Measurements from ENCODE around the gene ZKSCAN1.
"Not testable (repeated sequence)": the region's sequence is repeated elsewhere in the genome, so short reads cannot be mapped to it uniquely, and the experiment has no call there.

Gene ZKSCAN1

DNA sequence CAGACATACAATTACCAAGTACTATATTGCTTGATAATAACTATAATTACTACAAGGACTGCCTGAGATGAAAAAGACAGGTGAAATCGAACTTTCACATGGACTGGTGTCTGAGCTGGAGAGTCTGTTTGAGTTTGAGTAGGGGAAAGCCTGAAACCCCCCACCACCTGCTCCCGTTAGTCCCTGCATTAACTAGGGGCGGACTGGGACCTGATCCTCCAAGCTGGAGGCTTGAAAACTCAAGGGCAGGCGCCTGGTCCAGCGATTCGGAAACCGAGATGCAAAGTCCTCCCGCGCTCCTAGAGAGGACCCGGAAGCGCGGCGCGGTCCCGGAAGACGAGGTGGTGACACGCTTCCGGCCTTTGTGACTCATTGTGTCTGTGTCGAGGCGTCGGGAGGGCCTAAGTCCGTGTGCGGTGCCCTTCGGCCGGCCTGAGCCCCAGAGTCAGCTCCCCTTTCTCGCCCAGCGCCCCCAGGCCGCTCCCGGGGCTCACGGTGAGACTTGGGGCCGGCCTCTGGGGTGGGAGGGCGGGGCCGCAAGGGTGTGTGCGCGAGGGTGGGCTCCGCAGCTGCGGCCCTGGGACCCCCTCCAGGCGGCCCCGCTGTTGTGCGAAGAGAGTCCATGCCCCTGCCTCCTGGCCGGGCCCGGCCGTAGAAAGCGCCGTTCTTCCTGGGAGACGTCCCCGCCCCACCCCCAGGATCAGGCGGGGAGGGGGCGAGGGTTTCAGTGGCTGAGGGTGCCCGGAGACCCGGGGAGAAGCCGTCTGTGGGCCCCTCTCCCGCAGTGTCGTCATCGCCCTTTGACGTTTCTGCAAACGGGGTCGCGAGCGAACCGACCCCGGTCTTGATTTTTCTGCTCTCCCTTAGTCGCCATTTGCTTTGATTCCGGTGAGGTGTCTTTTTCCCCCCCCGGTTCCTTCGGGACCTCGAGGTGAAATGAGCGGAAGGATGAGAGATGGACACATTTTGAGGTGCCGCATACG is at the start of gene ZKSCAN1:
Gene ZKSCAN1 (plus strand): TSS at position 365 of the 983 bp plus-strand sequence. CDS start 7,911 bp downstream, outside the sequence.
- DNase-seq (ENCODE audit: low read depth) = peak; percentile 70

DNA sequence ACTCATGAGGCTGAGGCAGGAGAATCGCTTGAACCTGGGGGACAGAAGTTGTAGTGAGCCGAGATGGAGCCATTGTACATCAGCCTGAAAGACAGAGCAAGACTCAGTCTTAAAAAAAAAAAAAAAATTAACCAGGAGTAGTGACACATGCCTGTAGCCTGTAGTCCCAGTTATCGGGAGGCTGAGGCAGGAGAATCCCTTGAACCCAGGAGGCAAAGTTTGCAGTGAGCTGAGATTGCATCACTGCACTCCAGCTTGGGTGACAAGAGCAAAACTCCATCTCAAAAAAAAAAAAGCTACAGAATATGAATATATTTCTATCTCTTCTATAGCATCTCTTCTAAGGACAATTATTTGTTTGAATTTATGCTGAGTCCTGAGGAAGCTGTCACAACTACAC is 46.1 kb upstream of the ZKSCAN1 start:
- no peak for DNase-seq (ENCODE audit: low read depth)

DNA sequence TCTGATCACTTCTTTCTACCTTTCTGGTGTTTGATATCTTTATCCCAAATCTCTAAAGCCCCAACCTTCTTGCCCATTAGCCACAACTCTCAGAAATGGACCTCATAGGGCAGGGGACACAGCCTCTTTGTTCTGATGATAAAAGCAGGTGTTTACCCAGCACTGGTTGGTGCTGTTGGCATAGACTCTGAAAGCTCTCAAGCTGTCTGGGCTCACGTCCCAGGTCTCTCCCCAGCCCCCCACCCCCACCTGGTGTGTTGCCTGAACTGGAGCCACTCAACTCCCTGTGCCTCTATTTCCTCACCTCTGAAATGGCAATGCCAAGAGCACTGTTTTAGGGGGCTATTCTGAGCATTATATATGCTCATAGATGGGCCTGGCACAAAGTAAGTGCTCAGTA is 45.6 kb upstream of the ZKSCAN1 start:
- DNase-seq (ENCODE audit: low read depth) = not testable (repeated sequence)

DNA sequence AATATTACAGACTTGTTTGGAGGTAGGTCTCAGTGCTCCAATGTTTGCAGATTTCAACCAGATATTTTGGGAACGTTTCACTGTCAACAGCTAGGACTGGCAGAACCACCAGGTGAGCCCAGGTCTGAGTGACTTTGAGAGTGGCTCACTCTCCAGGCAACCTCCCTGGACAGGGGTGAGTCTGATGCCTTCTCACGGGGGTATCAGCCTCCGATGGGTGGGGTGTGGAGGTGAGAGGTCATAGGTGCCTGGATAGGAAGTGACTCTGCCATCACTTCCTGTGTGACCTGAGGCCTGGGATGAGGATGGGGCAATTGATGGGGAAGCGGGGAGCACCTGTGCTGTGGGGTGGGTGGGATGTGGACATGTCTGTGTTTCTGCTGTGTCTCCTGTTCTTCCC is 44.2 kb upstream of the ZKSCAN1 start:
- no peak for DNase-seq (ENCODE audit: low read depth)

DNA sequence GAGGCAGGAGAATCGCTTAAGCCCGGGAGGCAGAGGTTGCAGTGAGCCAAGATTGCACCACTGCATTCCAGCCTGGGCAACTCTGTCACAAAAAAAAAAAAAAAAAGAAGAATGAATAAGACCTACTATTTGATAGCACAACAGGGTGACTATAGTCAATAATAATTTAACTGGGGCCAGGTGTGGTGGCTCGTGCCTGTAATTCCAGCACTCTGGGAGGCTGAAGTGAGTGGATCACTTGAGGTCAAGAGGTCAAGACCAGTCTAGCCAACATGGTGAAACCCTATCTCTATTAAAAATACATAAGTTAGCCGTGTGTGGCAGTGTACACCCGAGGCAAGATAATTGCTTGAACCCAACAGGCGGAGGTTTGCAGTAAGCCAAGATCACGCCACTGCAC is 41.6 kb upstream of the ZKSCAN1 start:
- not testable (repeated sequence) for DNase-seq (ENCODE audit: low read depth)

DNA sequence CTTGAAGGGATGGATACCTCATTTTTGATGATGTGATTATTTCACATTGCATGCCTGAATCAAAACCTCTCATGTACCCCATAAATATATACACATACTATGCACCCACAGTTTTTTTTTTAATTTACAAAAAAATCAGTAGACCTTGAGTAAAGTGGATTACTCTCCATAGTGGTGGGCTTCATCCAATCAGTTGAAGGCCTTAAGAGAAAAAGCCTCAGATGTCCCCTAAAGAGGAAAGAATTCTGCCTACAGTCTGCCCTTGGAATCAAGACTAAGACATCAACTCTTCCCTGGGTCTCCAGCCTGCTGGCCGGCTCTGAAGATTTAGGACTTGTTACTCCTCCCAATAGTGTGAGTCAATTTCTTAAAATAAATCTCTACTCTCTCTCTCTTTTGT is 40.7 kb upstream of the ZKSCAN1 start:
- DNase-seq (ENCODE audit: low read depth) = no peak

DNA sequence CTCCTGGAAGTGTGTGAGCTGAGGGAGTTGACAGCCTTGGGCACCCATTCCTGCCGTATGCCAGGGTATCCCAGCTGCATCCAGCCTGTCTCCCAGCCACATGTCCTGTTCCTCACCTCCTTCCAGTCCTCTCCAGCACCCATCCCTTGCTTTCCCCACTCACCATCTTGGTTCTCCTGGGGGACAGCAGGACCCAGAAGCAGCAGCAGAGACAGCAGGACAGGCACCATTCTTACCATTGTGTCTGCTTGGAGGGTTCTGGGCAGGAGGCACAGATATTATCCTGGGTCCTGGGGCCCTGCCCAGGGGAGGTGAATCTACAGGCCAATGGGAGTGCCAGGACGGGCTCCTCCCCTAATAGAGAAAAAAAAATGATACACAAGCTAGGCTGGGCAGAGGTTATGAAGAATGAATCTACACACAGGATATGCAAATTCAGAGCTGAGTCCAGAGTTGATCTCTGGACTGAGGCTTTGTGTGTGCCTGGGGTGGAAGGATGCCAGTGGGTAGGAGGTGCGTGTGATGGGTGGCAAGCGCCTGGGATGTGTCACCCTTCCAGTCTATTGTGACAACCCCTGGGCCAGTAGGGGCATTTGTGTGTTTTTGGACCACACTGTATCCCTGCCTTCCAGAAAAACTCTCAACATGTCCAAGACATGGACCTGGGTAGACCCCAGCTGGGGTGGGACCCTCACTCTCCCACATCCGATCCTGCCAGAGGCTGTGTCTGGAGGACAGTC is 39.4 kb upstream of the ZKSCAN1 start, which contains the start of gene AZGP1:
Gene AZGP1 (minus strand): TSS at position 250 of the 740 bp plus-strand sequence. CDS start 11 bp downstream, at position 239.
- no peak for DNase-seq (ENCODE audit: low read depth)

DNA sequence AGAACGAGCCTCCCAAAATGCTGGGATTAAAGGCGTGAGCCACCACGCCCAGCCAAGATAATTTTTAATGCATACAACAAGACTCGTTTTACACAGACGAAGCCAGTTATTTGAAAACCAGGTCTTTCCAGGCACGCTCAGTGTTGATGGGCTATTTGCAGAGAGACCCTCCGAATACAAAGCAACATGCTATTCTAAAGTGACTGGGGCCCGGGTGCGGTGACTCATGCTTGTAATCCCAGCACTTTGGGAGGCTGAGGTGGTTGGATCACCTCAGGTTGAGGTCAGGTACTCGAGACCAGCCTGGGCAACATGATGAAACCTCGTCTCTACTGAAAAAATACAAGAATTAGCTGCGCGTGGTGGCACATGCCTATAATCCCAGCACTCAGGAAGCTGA is 38.8 kb upstream of the ZKSCAN1 start:
- DNase-seq (ENCODE audit: low read depth) = no peak

DNA sequence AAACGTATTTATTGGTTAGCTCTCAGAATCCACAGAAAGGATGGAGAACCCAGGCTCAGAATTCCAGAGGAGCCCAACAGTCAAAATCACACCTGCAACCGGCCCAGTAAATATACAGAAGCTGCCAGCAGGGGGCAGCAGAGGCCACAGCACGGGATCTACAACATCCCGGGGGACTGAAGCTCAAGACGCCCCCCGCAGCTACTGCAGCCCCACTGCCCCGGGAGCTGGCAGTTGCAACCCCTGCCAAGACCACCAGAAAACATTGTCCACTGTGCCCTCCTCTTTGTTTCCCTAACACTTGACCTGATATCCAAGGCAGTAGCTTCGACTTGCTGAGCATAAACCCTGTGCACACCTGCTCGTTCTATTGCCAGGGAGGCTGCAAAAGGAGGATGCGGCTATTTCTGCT is 35.6 kb upstream of the ZKSCAN1 start:
- DNase-seq (ENCODE audit: low read depth) = peak; percentile 40

DNA sequence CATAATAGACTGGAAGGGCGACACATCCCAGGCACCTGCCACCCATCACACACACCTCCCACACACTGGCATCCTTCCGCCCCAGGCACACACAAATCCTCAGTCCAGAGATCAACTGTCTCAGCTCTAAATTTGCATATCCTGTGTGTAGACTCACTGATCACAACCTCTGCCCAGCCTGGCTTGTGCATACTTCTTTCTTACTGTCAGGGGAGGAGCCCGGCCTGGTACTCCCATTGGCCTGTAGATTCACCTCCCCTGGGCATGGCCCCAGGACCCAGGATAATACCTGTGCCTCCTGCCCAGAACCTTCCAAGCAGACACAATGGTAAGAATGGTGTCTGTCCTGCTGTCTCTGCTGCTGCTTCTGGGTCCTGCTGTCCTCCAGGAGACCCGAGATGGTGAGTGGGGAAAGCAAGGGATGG is 34.9 kb upstream of the ZKSCAN1 start:
- not testable (repeated sequence) for DNase-seq (ENCODE audit: low read depth)

DNA sequence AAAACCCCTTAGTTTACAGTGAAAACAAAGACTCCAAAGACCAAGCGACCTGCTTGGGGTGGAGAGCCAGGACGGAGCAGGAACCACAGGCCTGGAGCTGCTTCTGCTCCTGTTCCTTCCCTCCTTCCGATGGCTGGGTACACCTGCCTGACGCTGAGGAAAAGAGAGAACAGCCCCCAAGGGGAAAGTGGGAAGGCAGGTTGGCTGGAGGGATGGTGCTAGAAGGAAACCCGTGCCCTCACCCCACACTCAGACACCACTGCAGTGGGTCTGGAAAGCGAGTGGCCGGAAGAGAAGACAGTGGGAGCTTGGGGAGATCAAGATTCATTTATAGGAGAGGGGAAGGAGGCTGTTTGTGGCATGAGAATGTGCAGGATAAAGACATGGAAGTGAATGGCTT is 34.3 kb upstream of the ZKSCAN1 start:
- not testable (repeated sequence) for DNase-seq (ENCODE audit: low read depth)

DNA sequence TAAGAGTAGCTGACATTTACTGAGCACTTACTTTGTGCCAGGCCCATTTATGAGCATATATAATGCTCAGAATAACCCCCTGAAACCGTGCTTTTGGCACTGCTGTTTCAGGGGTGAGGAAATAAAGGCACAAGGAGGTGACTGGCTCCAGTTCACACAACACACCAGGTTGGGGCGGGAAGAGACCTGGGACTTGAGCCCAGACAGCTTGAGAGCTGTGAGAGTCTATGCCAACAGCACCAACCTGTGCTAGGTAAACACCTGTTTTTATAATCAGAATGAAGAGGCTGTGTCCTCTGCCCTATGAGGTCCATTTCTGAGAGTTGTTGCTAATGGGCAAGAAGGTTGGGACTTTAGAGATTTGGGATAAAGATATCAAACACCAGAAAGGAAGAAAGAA is 30.8 kb upstream of the ZKSCAN1 start:
- DNase-seq (ENCODE audit: low read depth) = no peak

DNA sequence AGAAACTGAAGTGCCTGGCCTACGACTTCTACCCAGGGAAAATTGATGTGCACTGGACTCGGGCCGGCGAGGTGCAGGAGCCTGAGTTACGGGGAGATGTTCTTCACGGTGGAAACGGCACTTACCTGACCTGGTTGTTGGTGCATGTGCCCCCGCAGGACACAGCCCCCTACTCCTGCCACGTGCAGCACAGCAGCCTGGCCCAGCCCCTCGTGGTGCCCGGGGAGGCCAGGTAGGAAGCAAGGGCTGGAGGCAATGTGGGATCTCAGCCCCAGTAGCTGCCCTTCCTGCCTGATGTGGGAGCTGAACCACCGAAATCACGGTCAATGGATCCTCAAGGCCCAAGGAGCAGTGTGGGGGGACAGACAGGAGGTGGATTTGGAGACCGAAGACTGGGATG is 28.1 kb upstream of the ZKSCAN1 start:
- not testable (repeated sequence) for DNase-seq (ENCODE audit: low read depth)

DNA sequence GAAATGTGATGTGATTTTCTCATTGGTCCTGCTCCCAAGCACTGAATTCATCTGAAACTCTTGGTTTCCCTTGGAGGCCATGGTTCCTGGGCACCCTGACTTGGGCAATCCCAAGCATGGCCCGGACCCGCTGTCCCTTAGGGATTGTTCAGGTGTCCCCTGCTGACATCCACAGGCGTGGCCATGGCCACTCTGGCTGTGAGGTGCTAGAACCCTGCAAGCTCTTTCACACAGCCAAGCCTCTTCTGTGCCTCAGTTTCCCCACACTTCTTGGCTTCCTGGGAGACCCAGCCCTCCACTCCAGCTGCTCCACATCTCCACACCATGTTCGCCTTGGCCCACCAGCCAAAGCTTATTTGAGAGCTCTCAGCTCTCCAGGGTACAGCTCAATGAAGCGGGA is 27.6 kb upstream of the ZKSCAN1 start:
- no peak for DNase-seq (ENCODE audit: low read depth)

DNA sequence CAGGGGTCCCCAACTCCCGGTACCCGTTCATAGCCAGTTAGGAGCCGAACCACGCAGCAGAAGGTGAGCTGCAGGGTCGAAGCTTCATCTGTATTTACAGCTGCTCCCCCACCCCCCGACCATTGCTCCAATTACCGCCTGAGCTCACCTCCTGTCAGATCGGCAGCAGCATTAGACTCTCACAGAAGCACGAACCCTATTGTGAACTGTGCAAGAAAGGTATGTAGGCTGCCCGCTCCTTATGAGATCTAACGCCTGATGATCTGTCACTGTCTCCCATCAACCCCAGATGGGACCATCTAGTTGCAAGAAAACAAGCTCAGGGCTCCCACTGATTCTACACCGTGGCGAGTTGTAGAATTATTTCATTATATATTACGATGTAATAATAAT is 24.9 kb upstream of the ZKSCAN1 start:
- no peak for DNase-seq (ENCODE audit: low read depth)

DNA sequence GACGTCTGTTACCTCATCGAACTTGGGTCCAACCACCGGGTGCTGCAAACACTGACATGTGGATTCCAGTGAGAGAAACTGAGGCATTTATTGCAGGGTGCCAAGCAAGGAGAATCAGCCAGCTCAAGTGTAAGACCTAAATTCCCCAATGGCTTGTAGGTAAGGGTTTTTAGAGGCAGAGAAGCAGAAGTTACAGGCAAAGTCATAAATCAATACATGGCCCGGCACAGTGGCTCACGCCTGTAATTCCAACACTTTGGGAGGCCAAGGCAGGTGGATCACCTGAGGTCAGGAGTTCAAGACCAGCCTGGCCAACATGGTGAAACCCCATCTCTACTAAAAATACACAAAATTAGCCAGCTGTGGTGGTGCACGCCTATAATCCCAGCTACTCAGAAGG is 23.9 kb upstream of the ZKSCAN1 start:
- not testable (repeated sequence) for DNase-seq (ENCODE audit: low read depth)

DNA sequence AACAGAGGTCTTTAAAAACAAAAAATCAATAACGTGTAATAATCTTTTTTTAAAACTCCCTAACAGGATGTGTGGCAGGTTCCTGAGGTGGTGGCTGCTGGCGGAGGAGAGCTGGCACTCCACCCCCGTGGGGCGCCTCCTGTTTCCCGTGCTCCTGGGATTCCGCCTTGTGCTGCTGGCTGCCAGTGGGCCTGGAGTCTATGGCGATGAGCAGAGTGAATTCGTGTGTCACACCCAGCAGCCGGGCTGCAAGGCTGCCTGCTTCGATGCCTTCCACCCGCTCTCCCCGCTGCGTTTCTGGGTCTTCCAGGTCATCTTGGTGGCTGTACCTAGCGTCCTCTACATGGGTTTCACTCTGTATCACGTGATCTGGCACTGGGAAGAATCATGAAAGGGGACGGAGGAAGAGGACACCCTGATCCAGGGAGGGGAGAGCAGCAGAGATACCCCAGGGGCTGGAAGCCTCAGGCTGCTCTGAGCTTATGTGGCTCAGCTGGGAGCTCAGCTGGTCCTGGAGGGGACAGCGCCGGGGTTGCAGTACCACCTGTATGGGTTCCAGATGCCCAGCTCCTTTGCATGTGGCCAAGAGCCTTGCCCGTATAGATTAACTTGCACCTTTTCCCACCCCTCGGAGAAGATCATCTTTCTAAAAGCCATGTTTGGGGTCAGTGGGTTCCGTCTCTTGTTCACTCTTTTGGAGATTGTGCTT is 22.9 kb upstream of the ZKSCAN1 start:
- no peak for DNase-seq (ENCODE audit: low read depth)

DNA sequence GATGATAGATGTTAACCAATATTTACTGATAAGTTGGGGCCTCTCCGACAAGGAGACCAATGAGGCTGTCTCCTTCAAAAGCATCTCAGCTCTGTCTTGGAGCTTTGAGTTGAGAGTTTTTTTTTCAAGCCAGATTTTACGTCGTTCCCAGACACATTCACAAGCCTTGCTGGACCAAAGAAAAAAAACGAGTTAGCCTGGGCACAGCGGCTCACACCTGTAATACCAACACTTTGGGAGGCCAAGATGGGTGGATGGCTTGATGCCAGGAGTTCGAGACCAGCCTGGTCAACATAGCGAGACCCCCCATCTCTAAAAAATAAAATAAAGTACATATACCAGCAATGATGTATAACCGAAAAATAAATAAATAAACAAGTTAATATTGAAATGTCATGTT is 20.6 kb upstream of the ZKSCAN1 start:
- DNase-seq (ENCODE audit: low read depth) = no peak

DNA sequence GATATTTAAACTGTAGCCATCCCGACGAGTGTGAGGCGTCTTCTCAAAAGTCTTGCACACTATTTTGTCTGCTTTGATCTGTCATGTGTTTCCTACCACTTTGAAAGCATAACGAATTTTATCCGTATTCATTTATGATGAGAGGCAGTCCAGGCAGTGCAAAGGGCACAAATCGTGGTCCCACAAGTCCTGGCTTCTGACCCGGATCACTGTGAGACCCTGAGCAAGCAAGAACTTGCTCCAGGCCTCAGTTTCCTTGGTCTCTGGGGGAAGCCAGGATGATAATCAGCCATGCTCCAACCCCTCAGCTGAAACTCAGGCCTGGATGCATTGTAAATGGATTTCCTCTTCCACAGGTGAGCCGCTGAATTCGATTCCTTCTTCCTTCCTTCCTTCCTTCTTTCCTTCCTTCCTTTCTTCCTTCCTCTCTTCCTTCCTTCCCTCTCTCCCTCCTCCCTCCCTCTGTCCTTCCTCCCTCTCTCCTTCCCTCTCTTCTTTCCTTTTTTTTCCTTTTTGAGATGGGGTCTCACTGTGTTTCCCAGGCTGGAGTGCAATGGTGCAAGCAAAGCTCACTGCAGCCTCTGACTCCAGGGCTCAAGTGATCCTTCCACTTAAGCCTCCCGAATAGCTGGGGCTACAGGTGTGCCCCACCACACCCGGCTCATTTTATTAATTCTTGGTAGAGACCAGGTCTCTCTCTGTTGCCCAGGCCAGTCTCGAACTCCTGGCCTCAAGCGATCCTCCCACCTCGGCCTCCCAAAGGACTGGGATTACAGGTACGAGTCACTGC is 18.4 kb upstream of the ZKSCAN1 start:
- DNase-seq (ENCODE audit: low read depth) = no peak

DNA sequence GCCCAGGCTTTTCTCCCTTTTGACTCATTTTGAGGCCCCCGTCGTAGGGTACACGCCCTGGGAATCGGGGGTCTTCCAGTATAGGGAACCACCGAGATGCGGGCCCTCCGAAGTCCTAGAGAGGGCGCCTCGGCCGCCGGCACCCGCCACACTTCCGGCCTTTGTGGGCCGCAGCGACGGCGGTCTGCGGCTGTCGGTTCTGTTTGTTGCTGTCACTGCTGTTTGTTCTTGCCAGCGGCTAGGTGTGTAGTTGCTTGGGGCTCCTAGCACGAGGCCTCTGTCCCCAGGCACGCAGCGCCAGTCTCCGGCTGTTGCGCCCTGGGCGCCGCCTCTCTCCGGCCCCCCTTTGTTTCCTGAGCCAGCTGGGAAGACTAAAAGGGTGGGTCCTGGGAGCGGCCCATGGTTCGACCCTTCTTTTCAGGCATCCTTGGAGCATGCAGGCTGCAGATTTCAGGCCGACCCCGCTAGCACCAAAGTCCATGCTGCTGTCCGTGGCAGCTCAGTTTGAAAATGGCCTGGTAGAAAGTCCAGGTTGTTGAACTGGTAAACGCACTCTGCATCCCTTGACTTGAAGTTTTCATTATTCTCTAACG is 17.8 kb upstream of the ZKSCAN1 start:
- peak; percentile 56 for DNase-seq (ENCODE audit: low read depth)

DNA sequence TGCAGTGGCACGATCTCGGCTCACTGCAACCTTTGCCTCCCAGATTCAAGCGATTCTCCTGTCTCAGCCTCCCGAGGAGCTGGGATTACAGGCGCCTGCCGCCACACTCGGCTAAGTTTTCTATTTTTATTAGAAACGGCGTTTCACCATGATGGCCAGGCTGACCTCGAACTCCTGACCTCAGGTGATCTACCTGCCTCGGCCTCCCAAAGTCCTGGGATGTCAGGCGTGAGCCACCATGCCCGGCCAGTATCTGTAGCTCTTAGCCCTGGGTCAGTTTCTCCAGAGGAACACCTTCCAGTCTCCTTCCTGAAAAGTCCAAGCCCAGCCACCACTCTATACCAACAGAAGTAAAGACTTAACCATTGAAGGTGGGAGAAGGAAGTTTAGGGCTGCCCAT is 15.2 kb upstream of the ZKSCAN1 start:
- DNase-seq (ENCODE audit: low read depth) = no peak
